Measurements from ENCODE around the gene MSANTD1.

The MSANTD1 gene

GRCh38 chr4:3248811-3249661 is at the start of gene MSANTD1:
Gene MSANTD1, plus strand, starts transcription at chr4:3249159. Its CDS starts 64 bp downstream, at chr4:3249223.
- no peak for DNase-seq

DNA sequence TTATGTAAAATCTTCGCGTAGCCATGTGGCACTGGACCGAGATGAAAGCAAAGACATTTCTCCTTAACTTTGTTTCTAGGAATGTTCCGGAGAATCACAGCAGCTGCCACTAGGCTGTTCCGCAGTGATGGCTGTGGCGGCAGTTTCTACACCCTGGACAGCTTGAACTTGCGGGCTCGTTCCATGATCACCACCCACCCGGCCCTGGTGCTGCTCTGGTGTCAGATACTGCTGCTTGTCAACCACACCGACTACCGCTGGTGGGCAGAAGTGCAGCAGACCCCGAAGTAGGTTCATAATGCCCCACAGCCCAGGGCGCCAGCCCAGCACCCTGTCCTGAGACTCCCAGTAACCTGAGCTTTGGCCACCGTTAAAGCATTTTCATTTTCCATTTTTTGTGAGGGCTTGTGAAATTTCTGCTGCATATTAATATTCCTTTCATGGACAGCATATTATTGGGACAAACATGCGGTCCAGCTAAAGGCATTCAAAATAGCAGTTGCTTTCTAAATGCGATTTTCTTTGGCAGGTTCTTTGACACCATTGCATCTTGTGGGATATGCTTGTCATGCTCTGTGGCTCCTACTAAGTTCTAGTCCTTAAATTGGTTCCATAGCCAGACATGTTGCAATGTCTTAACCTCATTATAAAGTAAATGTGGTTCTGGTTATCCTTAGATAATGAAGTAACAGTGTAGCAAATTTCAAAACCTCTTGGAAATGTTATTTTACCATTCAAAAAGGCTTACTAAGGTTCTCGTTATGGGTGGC is 49.1 kb upstream of the MSANTD1 start:
- DNase-seq: no peak

DNA sequence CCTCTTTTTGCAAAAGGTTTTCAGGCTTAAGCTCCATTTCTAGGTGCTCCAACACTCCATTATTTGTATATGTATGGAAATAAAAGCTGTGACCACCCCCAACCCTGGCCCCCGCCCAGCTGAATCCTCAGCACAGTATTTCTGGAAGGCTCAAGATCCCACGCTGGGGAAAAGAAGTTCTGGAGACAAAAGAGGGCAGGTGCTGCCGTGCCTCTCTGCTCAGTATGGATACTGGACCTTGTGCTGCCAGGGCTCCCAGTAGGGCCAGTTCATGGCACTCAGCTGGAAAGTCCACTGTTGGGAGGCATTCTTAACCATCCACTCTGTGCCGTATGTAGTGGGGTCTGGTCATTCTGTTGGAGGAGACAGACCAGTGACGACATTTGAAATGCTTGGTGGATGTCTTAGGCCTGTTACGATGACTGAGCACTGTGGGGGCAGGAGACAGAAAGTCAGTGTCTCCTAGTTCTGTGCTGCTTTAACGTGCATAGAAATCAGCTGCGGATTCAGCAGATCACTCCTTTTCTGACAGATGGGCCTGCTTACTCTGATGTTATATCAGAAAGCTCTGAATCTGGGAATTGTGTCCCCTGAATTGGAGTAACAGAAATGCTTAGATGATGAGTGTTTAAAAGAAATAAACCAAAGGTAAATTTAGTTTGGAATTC is 48.4 kb upstream of the MSANTD1 start:
- no peak for DNase-seq

GRCh38 chr4:3201718-3202702 is 46.9 kb upstream of the MSANTD1 start:
- DNase-seq: peak; percentile 61 to 65

- no peak for DNase-seq
Measured at GRCh38 chr4:3202836-3203820, 45.8 kb upstream of the MSANTD1 start.

DNA sequence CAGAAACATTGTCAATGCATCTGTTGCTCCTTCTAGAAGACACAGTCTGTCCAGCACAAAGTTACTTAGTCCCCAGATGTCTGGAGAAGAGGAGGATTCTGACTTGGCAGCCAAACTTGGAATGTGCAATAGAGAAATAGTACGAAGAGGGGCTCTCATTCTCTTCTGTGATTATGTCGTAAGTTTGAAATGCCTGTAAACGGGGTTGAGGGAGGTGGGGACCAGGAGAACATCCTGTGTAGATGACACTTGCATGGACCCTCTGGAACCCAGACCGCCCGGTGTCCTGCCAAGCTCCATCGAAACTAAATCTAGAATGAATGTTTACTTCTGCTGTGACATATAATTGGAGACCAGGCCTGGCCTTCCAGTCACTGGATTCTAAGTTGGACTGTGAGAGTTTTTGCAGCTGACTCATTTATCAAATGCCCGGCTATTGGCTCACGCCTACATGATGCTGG is 45.0 kb upstream of the MSANTD1 start:
- no peak for DNase-seq

- DNase-seq: no peak
Measured at GRCh38 chr4:3205995-3206394, 43.0 kb upstream of the MSANTD1 start.

DNA sequence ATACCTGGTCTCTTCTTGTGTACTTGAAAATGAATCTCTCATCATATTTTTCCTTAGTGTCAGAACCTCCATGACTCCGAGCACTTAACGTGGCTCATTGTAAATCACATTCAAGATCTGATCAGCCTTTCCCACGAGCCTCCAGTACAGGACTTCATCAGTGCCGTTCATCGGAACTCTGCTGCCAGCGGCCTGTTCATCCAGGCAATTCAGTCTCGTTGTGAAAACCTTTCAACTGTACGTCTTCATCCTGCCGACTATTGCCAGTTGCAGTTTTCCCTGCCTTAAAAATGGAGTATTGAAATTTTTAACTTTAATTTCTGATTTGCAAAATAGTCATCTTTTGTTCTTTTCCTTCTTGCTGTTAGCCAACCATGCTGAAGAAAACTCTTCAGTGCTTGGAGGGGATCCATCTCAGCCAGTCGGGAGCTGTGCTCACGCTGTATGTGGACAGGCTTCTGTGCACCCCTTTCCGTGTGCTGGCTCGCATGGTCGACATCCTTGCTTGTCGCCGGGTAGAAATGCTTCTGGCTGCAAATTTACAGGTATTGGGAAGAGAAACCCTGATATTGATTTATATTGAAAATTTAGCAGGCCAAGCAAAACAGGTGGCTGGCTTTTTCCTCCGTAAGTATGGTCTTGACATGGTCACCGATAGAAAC is 42.4 kb upstream of the MSANTD1 start:
- DNase-seq: no peak

DNA sequence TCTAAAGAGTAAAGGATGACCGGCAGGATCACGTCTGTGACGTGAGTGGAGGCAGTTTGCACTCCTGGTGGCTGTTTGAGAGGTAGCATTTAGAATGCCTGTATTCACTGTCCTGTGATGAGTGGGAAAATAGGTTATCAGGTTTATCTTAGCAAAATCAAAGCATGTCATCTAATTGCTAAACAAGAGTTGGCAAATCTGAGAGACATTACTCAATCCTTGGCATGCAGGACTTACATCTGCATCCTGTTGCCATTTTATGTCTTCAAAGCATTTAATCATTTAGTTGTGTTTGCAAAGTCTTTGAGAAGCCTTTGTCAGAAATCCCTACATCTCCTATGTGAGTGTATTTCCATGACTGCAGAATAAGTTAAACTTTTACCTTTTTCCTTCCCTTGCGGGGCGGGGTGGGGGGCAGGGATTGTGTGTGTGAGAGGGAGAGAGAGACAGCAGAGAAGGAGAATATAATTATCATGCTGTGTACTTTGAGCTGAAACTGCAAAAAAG is 41.4 kb upstream of the MSANTD1 start:
- no peak for DNase-seq

GRCh38 chr4:3208826-3209225 is 40.1 kb upstream of the MSANTD1 start:
- no peak for DNase-seq

GRCh38 chr4:3209551-3210325 is 39.2 kb upstream of the MSANTD1 start:
- DNase-seq: no peak

- no peak for DNase-seq
Measured at GRCh38 chr4:3210467-3210866, 38.5 kb upstream of the MSANTD1 start.

DNA sequence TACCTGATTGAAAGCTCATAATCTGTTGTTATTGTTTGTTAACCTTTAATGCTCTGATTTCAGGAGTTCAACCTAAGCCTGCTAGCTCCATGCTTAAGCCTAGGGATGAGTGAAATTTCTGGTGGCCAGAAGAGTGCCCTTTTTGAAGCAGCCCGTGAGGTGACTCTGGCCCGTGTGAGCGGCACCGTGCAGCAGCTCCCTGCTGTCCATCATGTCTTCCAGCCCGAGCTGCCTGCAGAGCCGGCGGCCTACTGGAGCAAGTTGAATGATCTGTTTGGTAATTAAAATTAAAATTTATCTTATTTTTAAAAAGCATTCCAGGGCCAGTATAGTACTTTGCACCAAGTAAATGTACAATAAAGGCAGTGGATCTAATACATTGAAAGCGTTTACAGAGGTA is 37.1 kb upstream of the MSANTD1 start:
- no peak for DNase-seq

GRCh38 chr4:3212391-3213105 is 36.4 kb upstream of the MSANTD1 start:
- DNase-seq: no peak

DNA sequence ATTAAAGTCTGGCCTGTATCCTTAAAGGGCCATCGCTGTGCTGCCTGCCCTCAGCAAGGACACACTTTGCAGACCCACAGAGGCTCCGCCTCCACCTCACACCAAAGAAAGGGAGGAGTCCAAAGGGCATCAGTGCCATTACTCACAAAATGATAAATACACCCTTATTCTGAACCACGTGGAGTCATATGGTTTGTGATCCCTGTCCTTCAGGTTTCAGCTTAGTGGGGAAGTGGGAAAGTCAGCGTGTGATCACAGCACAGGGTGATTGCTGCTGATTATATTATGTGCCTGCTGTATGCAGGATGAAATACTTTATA is 35.9 kb upstream of the MSANTD1 start:
- no peak for DNase-seq

- no peak for DNase-seq
Measured at GRCh38 chr4:3213661-3214250, 35.2 kb upstream of the MSANTD1 start.

- no peak for DNase-seq
Measured at GRCh38 chr4:3215256-3215655, 33.7 kb upstream of the MSANTD1 start.

- DNase-seq: no peak
Measured at GRCh38 chr4:3215733-3216132, 33.2 kb upstream of the MSANTD1 start.

Measured in Kasumi-1 (cell line).